Sigmoid colon (tissue), 7 donors: Measurements from ENCODE around the gene C1QTNF9B. TPM values are rescaled to one million over a fixed set of nuclear protein-coding genes. Genes with fewer than 3 reads are reported as not detected.

Source experiments
- DNase-seq: peaks from one replicate; pipeline ENCODE4 v3.0.0-alpha.2; 2019
- H3K27ac ChIP-seq, 4 donors: fragments of 200-600 bp; sonication (generic); one replicate each; pipeline ENCODE4 v1.5.1; 2016 to 2019; ENCODE audit warnings: mild to moderate bottlenecking in 1 of 4
- H3K27me3 ChIP-seq, 3 donors: fragments of 200-600 bp; sonication (generic); one replicate each; pipeline ENCODE4 v1.5.1; 2019; ENCODE audit warnings: mild to moderate bottlenecking in 1 of 3
- H3K36me3 ChIP-seq, 4 donors: fragments of 200-600 bp; sonication (generic); one replicate each; pipeline ENCODE4 v1.5.1; 2016 to 2019
- H3K4me1 ChIP-seq, 4 donors: fragments of 200-600 bp; sonication (generic); one replicate each; pipeline ENCODE4 v1.5.1; 2017 to 2019
- H3K4me3 ChIP-seq, 4 donors: fragments of 200-600 bp; sonication (generic); one replicate each; pipeline ENCODE4 v1.5.1; 2017 to 2019; ENCODE audit warnings: mild to moderate bottlenecking in 2 of 4, moderate library complexity in 1 of 4
- H3K9me3 ChIP-seq, 4 donors: fragments of 200-600 bp in 3 of 4; sonication (generic) in 3 of 4; one replicate each; pipeline versions ENCODE4 v1.5.1 to v1.6.1; 2013 to 2019
- EP300 ChIP-seq, 4 donors: sonication (generic); formaldehyde crosslinking; IDR thresholded peaks; one replicate each; pipeline ENCODE4 v1.6.1; 2017; ENCODE audit warnings: antibody characterized with exemption in 4 of 4
- POLR2A ChIP-seq, 2 donors: fragments of 450-650 bp; IDR thresholded peaks; one replicate each; pipeline ENCODE4 v1.6.1; 2016; ENCODE audit warnings: antibody characterized with exemption in 2 of 2, mild to moderate bottlenecking in 2 of 2, moderate library complexity in 2 of 2
- POLR2AphosphoS5 ChIP-seq, 4 donors: sonication (generic); formaldehyde crosslinking; IDR thresholded peaks; one replicate each; pipeline ENCODE4 v1.6.1; 2017; ENCODE audit warnings: antibody characterized with exemption in 4 of 4
- WGBS, 2 donors: extraction: QIAGEN DNeasy Blood & Tissue Kit; methylation state at CpG; one replicate each; pipeline ENCODE4 v1.1.7; 2013; 5-methylcytosine and 5-hydroxymethylcytosine counted together
- intact Hi-C: fragments of 100-400 bp; cut with DNase I; formaldehyde crosslinking; loops from one replicate; pipeline ENCODE4 v1.15.1; 2023
- polyA plus RNA-seq, 3 donors: library from polyadenylated mRNA; stranded (reverse); fragments of 200-250 nt; gene quantifications; one replicate each; pipeline ENCODE4 v1.2.3, GENCODE V29; 2013
- total RNA-seq, 4 donors: library from RNA; depleted of rRNA; stranded (reverse); fragments of >200 nt; gene quantifications; one replicate each; pipeline ENCODE4 v1.1.0, GENCODE V29; 2016
- TF ChIP-seq, protein P1 (sequence below), 4 experiments: fragments of 450-650 bp in 3 of 4; fragments of 200-600 bp in 1 of 4; IDR thresholded peaks; one replicate each; pipeline ENCODE4 v1.5.1; 2016 to 2019; ENCODE audit warnings: antibody characterized with exemption in 4 of 4, mild to moderate bottlenecking in 3 of 4, moderate library complexity in 2 of 4
- donor health status: healthy with polysubstance abuse.
- donor health status: Bipolar disorder and iron deficiency.
- donor health status: healthy.

The C1QTNF9B gene
- total and polyA plus RNA-seq, 7 donors = 0.13 TPM; not detected in 6

DNA sequence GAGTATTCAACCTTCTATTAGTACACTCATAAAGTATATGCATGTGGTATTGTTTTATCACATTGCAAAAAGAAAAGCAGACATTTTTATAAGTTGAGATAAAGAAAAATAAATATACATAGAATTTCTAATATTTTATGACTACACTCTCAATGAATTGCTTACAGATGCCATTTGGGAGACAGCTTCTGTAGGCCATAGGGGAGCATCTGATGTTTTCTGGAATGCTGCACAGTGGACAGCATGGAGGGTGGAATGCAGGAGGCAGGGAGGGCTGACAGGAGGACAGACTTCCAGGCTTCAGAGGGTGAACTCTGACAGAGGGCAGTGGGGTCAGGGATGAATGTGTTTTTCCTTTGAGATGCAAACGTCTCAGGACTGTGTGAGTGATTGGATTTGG, 53.9 kb downstream of the C1QTNF9B start:
- DNase-seq = no peak
- WGBS, 2 donors = 73 to 75% methylated on average over 1 of the region's 1 CpG
- no peak overlapping the region for H3K4me3 ChIP-seq
- peaks cover 0 to 8% (median 5%) of the 10 kb centered on the region in 4 donors for H3K4me1 ChIP-seq
- no peaks in the 10 kb centered on the region for H3K27me3 ChIP-seq
- H3K36me3 ChIP-seq = peaks cover 0 to 25% (median 0%) of the 10 kb centered on the region in 4 donors
- intact Hi-C loops = no loop called here
- no peaks in the 10 kb centered on the region for H3K9me3 ChIP-seq
- TF ChIP-seq, protein P1, sequence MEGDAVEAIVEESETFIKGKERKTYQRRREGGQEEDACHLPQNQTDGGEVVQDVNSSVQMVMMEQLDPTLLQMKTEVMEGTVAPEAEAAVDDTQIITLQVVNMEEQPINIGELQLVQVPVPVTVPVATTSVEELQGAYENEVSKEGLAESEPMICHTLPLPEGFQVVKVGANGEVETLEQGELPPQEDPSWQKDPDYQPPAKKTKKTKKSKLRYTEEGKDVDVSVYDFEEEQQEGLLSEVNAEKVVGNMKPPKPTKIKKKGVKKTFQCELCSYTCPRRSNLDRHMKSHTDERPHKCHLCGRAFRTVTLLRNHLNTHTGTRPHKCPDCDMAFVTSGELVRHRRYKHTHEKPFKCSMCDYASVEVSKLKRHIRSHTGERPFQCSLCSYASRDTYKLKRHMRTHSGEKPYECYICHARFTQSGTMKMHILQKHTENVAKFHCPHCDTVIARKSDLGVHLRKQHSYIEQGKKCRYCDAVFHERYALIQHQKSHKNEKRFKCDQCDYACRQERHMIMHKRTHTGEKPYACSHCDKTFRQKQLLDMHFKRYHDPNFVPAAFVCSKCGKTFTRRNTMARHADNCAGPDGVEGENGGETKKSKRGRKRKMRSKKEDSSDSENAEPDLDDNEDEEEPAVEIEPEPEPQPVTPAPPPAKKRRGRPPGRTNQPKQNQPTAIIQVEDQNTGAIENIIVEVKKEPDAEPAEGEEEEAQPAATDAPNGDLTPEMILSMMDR (IDR thresholded peaks at IDR 0.05) = no peak
- TF ChIP-seq POLR2A (IDR thresholded peaks at IDR 0.05) (no peak), EP300 (IDR thresholded peaks at IDR 0.05) (no peak), POLR2AphosphoS5 (IDR thresholded peaks at IDR 0.05) (no peak)
- no peak overlapping the region for H3K27ac ChIP-seq

DNA sequence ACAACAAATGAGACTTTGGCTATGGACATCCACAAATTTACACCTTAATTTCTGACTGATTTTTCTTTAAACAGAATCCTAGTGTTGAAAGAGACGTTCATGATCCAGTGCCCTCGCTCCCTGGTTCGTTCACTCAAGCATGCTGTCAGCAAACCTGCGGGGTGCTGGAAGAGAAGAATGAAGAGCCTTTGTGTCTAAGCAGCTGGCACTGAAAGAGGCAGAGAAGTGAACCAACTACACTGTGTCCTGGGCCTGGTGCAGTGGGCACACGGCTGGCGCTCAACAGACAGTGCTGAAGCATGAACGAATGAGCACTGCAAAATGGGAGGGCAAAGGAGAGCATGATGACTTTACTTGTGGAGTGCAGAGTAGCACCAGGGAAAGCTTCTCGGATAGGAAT, 54.9 kb downstream of the C1QTNF9B start:
- DNase-seq = no peak
- no peak overlapping the region for H3K27ac ChIP-seq
- no peaks in the 10 kb centered on the region for H3K27me3 ChIP-seq
- H3K4me3 ChIP-seq = no peak overlapping the region
- peaks cover 0 to 31% (median 0%) of the 10 kb centered on the region in 4 donors for H3K36me3 ChIP-seq
- no peak for TF ChIP-seq POLR2A (IDR thresholded peaks at IDR 0.05)
- WGBS, 2 donors = 95 to 98% methylated on average over 8 of the region's 8 CpGs
- intact Hi-C loops = no loop called here
- H3K9me3 ChIP-seq = no peaks in the 10 kb centered on the region
- no peaks in the 10 kb centered on the region for H3K4me1 ChIP-seq

Other genes with a start within 250 kb of the C1QTNF9B start
- gene MIPEP, start 8.1 kb downstream of the C1QTNF9B start, total RNA-seq = 10 to 100 TPM; 10.7 to 11.4 (median 11.1) TPM
- 10 to 100 TPM; 13.8 to 20.5 (median 19.4) TPM for gene MIPEP, start 8.1 kb downstream of the C1QTNF9B start, polyA plus RNA-seq